Measurements from ENCODE around the gene B3GLCT. TPM values are rescaled to one million over a fixed set of nuclear protein-coding genes. Genes with fewer than 3 reads are reported as not detected.

Gene B3GLCT
- total RNA-seq, 2 donors from 2014 or later = 10.1 to 11.5 TPM

DNA sequence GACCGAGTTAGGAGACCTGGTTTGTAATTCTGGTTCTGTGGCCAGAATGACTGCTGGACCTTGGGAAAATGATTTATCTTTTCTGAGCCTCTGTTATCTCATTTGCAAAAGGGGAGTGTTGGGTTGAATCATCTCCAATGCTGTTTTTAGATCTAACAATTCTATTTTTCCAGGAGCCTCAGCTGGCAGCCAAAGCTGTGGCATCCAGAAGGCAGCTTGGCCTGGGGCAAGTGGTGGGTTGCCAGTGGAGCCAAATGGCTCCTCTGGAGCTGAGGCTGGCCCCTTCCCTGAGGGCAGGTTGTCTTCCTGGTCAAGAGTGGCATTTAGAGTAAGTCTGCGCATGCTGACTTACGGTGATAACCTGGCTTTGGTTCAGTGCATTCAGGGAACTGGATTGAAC lies 21.3 kb downstream of the B3GLCT start:
- Mint-ChIP-seq H3K4me3 (no peak overlapping the region), H3K9me3 (peaks cover 16% of the 10 kb centered on the region), H3K36me3 (ENCODE audit: low read depth) (peaks cover 26% of the 10 kb centered on the region), H3K4me1 (peaks cover 13% of the 10 kb centered on the region), H3K27ac (no peak overlapping the region), H3K27me3 (ENCODE audit: insufficient read depth) (no peaks in the 10 kb centered on the region)
- TF ChIP-seq, protein P1, sequence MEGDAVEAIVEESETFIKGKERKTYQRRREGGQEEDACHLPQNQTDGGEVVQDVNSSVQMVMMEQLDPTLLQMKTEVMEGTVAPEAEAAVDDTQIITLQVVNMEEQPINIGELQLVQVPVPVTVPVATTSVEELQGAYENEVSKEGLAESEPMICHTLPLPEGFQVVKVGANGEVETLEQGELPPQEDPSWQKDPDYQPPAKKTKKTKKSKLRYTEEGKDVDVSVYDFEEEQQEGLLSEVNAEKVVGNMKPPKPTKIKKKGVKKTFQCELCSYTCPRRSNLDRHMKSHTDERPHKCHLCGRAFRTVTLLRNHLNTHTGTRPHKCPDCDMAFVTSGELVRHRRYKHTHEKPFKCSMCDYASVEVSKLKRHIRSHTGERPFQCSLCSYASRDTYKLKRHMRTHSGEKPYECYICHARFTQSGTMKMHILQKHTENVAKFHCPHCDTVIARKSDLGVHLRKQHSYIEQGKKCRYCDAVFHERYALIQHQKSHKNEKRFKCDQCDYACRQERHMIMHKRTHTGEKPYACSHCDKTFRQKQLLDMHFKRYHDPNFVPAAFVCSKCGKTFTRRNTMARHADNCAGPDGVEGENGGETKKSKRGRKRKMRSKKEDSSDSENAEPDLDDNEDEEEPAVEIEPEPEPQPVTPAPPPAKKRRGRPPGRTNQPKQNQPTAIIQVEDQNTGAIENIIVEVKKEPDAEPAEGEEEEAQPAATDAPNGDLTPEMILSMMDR (conservative IDR thresholded peaks at IDR 0.05) = no peak
- Histone ChIP-seq H3K9me3 (ENCODE audit: control insufficient read depth, low read length) (peaks cover 5% of the 10 kb centered on the region), H3K4me1 (ENCODE audit: control insufficient read depth, insufficient read depth, low read length) (peaks cover 11% of the 10 kb centered on the region), H3K27ac (ENCODE audit: low read depth, low read length) (no peak overlapping the region), H3K4me3 (ENCODE audit: low read length) (no peak overlapping the region), H3K27me3 (ENCODE audit: control insufficient read depth, insufficient read depth, low read length, poor library complexity, severe bottlenecking) (no peaks in the 10 kb centered on the region), H3K9ac (ENCODE audit: extremely low read depth, low read length, poor library complexity, severe bottlenecking) (no peak overlapping the region), H3K36me3 (ENCODE audit: control insufficient read depth, insufficient read depth, low read length) (no peaks in the 10 kb centered on the region)
- WGBS, 2 experiments (ENCODE audit: insufficient coverage in 1 of 2, insufficient read length in 1 of 2) = 96 to 100% methylated on average over 3 of the region's 3 CpGs
- no peak for DNase-seq

DNA sequence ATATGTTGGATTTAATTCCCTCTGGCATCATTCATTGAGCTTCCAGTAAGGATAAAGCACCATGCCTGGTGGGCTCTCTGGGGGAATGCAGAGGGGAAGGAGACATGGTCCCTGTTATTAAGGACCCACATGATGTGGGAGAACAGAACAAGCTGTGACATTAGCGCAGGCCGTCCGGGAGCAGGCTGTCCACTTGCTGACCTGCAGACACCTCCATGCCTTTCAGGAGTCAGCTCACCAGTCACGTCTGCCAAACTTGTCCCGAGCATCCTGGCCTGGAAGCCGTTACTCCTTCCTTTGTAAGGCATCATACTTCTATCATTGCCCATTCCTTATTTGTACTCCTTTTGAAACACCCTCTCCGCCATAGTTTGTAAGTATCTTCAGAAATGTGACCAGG lies 23.4 kb downstream of the B3GLCT start:
- no peak overlapping the region for H3K9ac ChIP-seq (ENCODE audit: extremely low read depth, low read length, poor library complexity, severe bottlenecking)
- no peak for DNase-seq
- 89 to 90% methylated on average over 7 of the region's 7 CpGs for WGBS, 2 experiments (ENCODE audit: insufficient coverage in 1 of 2, insufficient read length in 1 of 2)
- no peaks in the 10 kb centered on the region for H3K36me3 ChIP-seq (ENCODE audit: control insufficient read depth, insufficient read depth, low read length)
- Mint-ChIP-seq H3K4me3 (no peak overlapping the region), H3K27ac (no peak overlapping the region), H3K4me1 (peaks cover 23% of the 10 kb centered on the region), H3K36me3 (ENCODE audit: low read depth) (peaks cover 9% of the 10 kb centered on the region), H3K9me3 (peaks cover 4% of the 10 kb centered on the region), H3K27me3 (ENCODE audit: insufficient read depth) (no peaks in the 10 kb centered on the region)
- TF ChIP-seq, protein P1 (conservative IDR thresholded peaks at IDR 0.05) = no peak
- H3K27ac ChIP-seq (ENCODE audit: low read depth, low read length) = no peak overlapping the region
- no peak overlapping the region for H3K4me3 ChIP-seq (ENCODE audit: low read length)
- peaks cover 15% of the 10 kb centered on the region for H3K4me1 ChIP-seq (ENCODE audit: control insufficient read depth, insufficient read depth, low read length)
- H3K27me3 ChIP-seq (ENCODE audit: control insufficient read depth, insufficient read depth, low read length, poor library complexity, severe bottlenecking) = no peaks in the 10 kb centered on the region
- no peaks in the 10 kb centered on the region for H3K9me3 ChIP-seq (ENCODE audit: control insufficient read depth, low read length)

DNA sequence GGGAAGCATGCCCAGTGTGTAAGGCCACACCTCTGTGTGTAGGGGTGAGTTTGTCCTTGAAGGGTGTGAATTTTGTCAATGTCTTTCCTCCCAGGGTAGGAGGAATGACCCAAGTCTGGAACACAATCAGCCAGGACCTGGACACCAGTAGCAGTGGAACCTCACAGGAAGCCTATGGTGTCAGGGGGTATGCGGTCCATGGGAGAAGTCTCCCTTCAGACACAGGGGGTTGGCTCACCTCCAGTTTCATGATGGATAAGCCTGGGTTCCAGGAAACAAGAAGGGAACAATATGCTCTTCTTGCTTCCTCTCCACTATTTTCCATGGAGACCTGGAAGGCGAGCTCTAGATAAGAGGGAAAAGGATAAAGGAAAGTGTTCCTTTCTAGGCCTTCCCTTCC lies 23.9 kb downstream of the B3GLCT start:
- H3K9me3 Mint-ChIP-seq = no peaks in the 10 kb centered on the region
- Histone ChIP-seq H3K4me1 (ENCODE audit: control insufficient read depth, insufficient read depth, low read length) (peaks cover 15% of the 10 kb centered on the region), H3K9ac (ENCODE audit: extremely low read depth, low read length, poor library complexity, severe bottlenecking) (no peak overlapping the region), H3K27ac (ENCODE audit: low read depth, low read length) (no peak overlapping the region), H3K36me3 (ENCODE audit: control insufficient read depth, insufficient read depth, low read length) (no peaks in the 10 kb centered on the region), H3K9me3 (ENCODE audit: control insufficient read depth, low read length) (no peaks in the 10 kb centered on the region), H3K4me3 (ENCODE audit: low read length) (no peak overlapping the region), H3K27me3 (ENCODE audit: control insufficient read depth, insufficient read depth, low read length, poor library complexity, severe bottlenecking) (no peaks in the 10 kb centered on the region)
- H3K36me3 Mint-ChIP-seq (ENCODE audit: low read depth) = peaks cover 5% of the 10 kb centered on the region
- H3K27me3 Mint-ChIP-seq (ENCODE audit: insufficient read depth) = no peaks in the 10 kb centered on the region
- TF ChIP-seq, protein P1 (conservative IDR thresholded peaks at IDR 0.05) = no peak
- 100% methylated on average over 2 of the region's 2 CpGs; no CpG with 5 or more reads in 1 of the 2 experiments for WGBS, 2 experiments (ENCODE audit: insufficient coverage in 1 of 2, insufficient read length in 1 of 2)
- no peak overlapping the region for H3K4me3 Mint-ChIP-seq
- H3K27ac Mint-ChIP-seq = no peak overlapping the region
- DNase-seq = no peak
- H3K4me1 Mint-ChIP-seq = peaks cover 27% of the 10 kb centered on the region
